Esophagus squamous epithelium (tissue), 5 donors: ENCODE measurements around the gene ADK. TPM values are rescaled to one million over a fixed set of nuclear protein-coding genes. Genes with fewer than 3 reads are reported as not detected.
A peak's percentile ranks its signal among the peaks of the same experiment; 100 is the strongest.

Experiments used
- DNase-seq: peaks from one replicate; lab custom pipeline; 2025; lab: John Stamatoyannopoulos, UW
- H3K27ac ChIP-seq, 4 donors: fragments of 200-600 bp; sonication (generic); one replicate each; pipeline ENCODE4 v1.5.1; 2016 to 2019; ENCODE audit warnings: mild to moderate bottlenecking in 1 of 4
- H3K27me3 ChIP-seq, 4 donors: fragments of 200-600 bp; sonication (generic); 1 replicate in 3 of 4; 2 replicates in 1 of 4; pipeline versions ENCODE4 v1.5.1 to v1.6.0; 2017 to 2021; ENCODE audit warnings: antibody characterized with exemption in 1 of 4
- H3K36me3 ChIP-seq, 3 donors: fragments of 200-600 bp; sonication (generic); one replicate each; pipeline ENCODE4 v1.5.1; 2016 to 2019
- H3K4me1 ChIP-seq, 3 donors: fragments of 200-600 bp; sonication (generic); one replicate each; pipeline ENCODE4 v1.5.1; 2017 to 2019
- H3K4me3 ChIP-seq, 4 donors: fragments of 200-600 bp; sonication (generic); 1 replicate in 3 of 4; 2 replicates in 1 of 4; pipeline ENCODE4 v1.5.1; 2016 to 2019; ENCODE audit warnings: mild to moderate bottlenecking in 2 of 4, moderate library complexity in 1 of 4
- H3K9me3 ChIP-seq, 3 donors: fragments of 200-600 bp; sonication (generic); one replicate each; pipeline ENCODE4 v1.5.1; 2016 to 2019
- POLR2A ChIP-seq, 4 donors: fragments of 450-650 bp; IDR thresholded peaks; one replicate each; pipeline ENCODE4 v1.6.1; 2017; ENCODE audit warnings: antibody characterized with exemption in 4 of 4, mild to moderate bottlenecking in 4 of 4, moderate library complexity in 3 of 4
- WGBS, 2 donors: methylation state at CpG; one replicate each; pipeline ENCODE4 v1.1.5; 2018; 5-methylcytosine and 5-hydroxymethylcytosine counted together
- intact Hi-C: fragments of 100-400 bp; cut with DNase I; formaldehyde crosslinking; loops from one replicate; pipeline ENCODE4 v1.15.0; 2022
- total RNA-seq, 4 donors: library from RNA; depleted of rRNA; stranded (reverse); fragments of >200 nt; gene quantifications; one replicate each; pipeline ENCODE4 v1.1.0, GENCODE V29; 2016
- TF ChIP-seq, protein P1 (sequence below), 6 experiments: fragments of 450-650 bp in 4 of 6; fragments of 200-600 bp in 2 of 6; sonication (generic) in 2 of 6; IDR thresholded peaks; one replicate each; pipeline ENCODE4 v1.5.1; 2016 to 2019; ENCODE audit warnings: antibody characterized with exemption in 6 of 6, mild to moderate bottlenecking in 4 of 6, moderate library complexity in 4 of 6
- donor health status: DM: yes; HTN: yes; CAD: no.

The ADK gene
- total RNA-seq, 4 donors from 2014 or later = 43.3 to 78.4 (median 68.4) TPM

- 85 to 89% methylated on average over 1 of the region's 1 CpG for WGBS, 2 donors
- no peak overlapping the region for H3K27ac ChIP-seq
- intact Hi-C loops = no loop called here
- H3K36me3 ChIP-seq = no peaks in the 10 kb centered on the region
- TF ChIP-seq, protein P1, sequence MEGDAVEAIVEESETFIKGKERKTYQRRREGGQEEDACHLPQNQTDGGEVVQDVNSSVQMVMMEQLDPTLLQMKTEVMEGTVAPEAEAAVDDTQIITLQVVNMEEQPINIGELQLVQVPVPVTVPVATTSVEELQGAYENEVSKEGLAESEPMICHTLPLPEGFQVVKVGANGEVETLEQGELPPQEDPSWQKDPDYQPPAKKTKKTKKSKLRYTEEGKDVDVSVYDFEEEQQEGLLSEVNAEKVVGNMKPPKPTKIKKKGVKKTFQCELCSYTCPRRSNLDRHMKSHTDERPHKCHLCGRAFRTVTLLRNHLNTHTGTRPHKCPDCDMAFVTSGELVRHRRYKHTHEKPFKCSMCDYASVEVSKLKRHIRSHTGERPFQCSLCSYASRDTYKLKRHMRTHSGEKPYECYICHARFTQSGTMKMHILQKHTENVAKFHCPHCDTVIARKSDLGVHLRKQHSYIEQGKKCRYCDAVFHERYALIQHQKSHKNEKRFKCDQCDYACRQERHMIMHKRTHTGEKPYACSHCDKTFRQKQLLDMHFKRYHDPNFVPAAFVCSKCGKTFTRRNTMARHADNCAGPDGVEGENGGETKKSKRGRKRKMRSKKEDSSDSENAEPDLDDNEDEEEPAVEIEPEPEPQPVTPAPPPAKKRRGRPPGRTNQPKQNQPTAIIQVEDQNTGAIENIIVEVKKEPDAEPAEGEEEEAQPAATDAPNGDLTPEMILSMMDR (IDR thresholded peaks at IDR 0.05) = no peak
- TF ChIP-seq POLR2A (IDR thresholded peaks at IDR 0.05) = no peak
- no peaks in the 10 kb centered on the region for H3K4me1 ChIP-seq
- DNase-seq = no peak
- no peaks in the 10 kb centered on the region for H3K27me3 ChIP-seq
- no peak overlapping the region for H3K4me3 ChIP-seq
- no peaks in the 10 kb centered on the region for H3K9me3 ChIP-seq
These were observed 268.5 kb downstream of the ADK start for GRCh38 chr10:74419491-74419951.

DNA sequence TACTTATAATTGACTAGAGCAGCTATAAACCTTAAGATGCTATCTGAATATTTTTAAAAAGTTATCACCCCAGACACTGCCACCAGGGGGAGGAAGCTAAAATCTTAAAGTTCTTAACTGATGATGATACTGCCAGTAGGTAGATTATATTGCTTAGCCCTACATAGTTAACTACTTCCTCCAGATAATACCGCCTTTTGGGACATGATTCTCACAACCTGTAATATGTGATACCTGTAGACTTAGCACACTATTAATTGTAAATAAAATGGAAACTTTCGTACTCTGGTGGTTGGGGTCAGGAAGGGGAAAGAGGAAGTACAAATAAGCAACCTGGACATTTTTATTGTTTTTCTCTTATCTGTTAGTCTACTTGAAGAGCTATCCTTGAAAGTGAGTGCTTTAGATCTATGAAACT is 268.9 kb downstream of the ADK start:
- Histone ChIP-seq H3K27me3 (no peaks in the 10 kb centered on the region), H3K4me1 (no peaks in the 10 kb centered on the region), H3K4me3 (no peak overlapping the region), H3K27ac (no peak overlapping the region), H3K36me3 (no peaks in the 10 kb centered on the region), H3K9me3 (no peaks in the 10 kb centered on the region)
- WGBS, 2 donors = 87 to 88% methylated on average over 2 of the region's 2 CpGs
- TF ChIP-seq, protein P1 (IDR thresholded peaks at IDR 0.05) = peak in 5 of 6 experiments; percentile 10 to 59 (median 47)
- no peak for TF ChIP-seq POLR2A (IDR thresholded peaks at IDR 0.05)
- no peak for DNase-seq
- intact Hi-C loops = no loop called here

GRCh38 chr10:74424565-74424964 is 273.5 kb downstream of the ADK start:
- no peaks in the 10 kb centered on the region for H3K4me1 ChIP-seq
- WGBS, 2 donors = 93 to 100% methylated on average over 1 of the region's 1 CpG
- intact Hi-C loops = no loop called here
- DNase-seq = no peak
- no peaks in the 10 kb centered on the region for H3K9me3 ChIP-seq
- H3K27ac ChIP-seq = no peak overlapping the region
- TF ChIP-seq, protein P1 (IDR thresholded peaks at IDR 0.05) = no peak
- TF ChIP-seq POLR2A (IDR thresholded peaks at IDR 0.05) = no peak
- H3K36me3 ChIP-seq = no peaks in the 10 kb centered on the region
- H3K27me3 ChIP-seq = no peaks in the 10 kb centered on the region
- H3K4me3 ChIP-seq = no peak overlapping the region

DNA sequence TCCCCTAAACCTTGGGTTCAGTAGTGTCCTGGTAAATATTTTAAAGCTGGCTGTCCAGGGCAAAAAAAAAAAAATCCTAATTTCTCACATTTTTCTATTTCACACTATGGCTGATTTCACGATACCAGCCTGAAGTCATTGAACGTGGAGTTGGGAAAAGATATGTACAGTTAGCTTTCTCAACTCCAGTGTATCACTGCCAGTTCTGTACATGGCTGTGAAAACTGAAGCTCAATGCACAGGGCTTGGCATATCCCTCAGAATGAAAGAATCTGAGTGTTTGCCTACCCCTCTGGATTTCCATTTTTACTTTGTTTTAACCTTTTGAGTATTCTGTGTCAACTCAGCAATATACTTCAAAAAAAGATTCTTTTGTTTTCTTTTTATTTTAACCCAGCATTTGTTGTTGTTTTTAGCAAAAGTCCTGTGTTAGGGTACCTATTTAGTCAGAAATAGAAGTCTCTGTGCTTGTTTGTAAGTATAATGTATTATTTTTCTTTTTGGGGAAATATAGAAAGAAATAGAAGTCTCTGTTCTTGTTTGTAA is 274.5 kb downstream of the ADK start:
- intact Hi-C loops = no loop called here
- no peaks in the 10 kb centered on the region for H3K27me3 ChIP-seq
- DNase-seq = no peak
- no peak overlapping the region for H3K4me3 ChIP-seq
- no peak overlapping the region for H3K27ac ChIP-seq
- TF ChIP-seq, protein P1 (IDR thresholded peaks at IDR 0.05) = no peak
- no peak for TF ChIP-seq POLR2A (IDR thresholded peaks at IDR 0.05)
- no peaks in the 10 kb centered on the region for H3K9me3 ChIP-seq
- no peaks in the 10 kb centered on the region for H3K36me3 ChIP-seq
- 88 to 100% methylated on average over 2 of the region's 2 CpGs for WGBS, 2 donors
- H3K4me1 ChIP-seq = no peaks in the 10 kb centered on the region

DNA sequence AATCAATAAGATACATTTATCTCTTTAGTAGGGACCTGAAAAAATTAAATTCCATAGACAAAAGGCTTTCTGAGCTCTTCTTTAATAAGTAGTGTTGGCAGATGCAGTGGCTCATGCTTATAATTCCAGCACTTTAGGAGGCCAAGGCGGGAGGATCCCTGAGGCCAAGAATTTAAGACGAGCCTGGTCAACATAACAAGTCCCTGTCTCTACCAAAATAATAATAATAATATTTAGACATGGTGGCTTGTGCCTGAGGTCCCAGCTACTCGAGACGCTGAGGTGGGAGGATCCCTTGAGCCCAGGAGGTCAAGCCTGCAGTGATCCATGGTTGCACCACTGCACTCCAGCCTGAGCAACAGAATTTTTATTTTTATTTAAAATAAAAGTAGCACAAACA is 280.8 kb downstream of the ADK start:
- H3K4me1 ChIP-seq = no peaks in the 10 kb centered on the region
- no peak for DNase-seq
- peaks cover 0 to 4% (median 0%) of the 10 kb centered on the region in 3 donors for H3K36me3 ChIP-seq
- intact Hi-C loops = no loop called here
- no peaks in the 10 kb centered on the region for H3K9me3 ChIP-seq
- 99 to 100% methylated on average over 4 of the region's 4 CpGs for WGBS, 2 donors
- no peak overlapping the region for H3K4me3 ChIP-seq
- no peaks in the 10 kb centered on the region for H3K27me3 ChIP-seq
- TF ChIP-seq, protein P1 (IDR thresholded peaks at IDR 0.05) = no peak
- H3K27ac ChIP-seq = no peak overlapping the region
